Kasumi-1 (cell line): ENCODE measurements around the gene TEKT2.

Experiments
- DNase-seq, 2 experiments: peaks; one replicate each; lab custom pipeline; 2025; lab: John Stamatoyannopoulos, UW

Gene TEKT2

DNA sequence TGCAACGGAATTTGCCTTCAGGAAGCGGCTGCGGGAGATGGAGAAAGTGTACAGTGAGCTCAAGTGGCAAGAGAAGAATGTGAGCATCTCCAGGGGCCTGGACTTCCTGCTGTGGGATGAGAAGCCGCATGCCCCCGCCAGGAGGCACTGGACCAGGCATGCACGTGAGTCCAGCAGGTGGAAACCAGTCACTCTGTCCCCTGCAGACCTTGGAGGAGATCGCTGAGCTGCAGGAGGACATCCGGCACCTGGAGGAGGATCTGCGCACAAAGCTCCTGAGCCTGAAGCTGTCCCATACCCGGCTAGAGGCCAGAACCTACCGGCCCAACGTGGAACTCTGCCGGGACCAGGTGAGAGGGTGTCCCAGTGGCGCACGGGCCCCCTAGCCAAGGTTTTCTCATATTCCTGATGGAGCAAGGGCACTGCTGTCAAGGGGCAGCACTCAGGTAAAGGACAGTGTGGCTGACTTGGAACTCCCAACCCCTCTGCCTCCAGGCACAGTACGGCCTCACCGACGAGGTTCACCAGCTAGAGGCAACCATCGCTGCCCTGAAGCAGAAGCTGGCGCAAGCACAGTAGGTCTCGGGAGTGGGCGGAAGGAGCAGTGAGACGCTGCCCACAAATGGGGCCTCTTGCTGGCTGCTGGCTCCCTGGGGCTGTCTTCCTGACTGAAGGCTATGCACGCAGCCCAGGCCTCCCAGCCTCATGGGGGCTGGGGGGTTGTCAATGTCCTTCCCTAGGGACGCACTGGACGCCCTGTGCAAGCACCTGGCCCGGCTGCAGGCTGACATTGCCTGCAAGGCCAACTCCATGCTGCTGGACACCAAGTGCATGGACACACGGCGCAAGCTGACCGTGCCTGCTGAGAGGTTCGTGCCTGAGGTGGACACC lies 3.6 kb downstream of the TEKT2 start:
- DNase-seq, result no peak

DNA sequence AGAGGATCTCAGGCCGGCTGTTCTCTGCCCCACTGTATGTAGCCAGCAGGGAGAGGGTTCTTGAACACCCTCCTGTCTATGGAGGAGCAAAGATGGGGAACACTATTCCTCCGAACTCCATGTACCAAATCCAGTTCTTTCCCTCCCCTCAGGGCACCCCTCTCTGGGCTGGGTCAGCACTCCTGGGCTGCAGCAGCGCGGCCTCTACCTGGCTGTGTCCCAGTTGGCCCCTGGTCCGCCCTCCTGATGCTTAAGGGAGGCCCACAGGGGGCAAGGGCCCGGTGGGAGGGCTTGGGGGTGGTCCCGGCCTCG lies 4.3 kb downstream of the TEKT2 start:
- no peak for DNase-seq

DNA sequence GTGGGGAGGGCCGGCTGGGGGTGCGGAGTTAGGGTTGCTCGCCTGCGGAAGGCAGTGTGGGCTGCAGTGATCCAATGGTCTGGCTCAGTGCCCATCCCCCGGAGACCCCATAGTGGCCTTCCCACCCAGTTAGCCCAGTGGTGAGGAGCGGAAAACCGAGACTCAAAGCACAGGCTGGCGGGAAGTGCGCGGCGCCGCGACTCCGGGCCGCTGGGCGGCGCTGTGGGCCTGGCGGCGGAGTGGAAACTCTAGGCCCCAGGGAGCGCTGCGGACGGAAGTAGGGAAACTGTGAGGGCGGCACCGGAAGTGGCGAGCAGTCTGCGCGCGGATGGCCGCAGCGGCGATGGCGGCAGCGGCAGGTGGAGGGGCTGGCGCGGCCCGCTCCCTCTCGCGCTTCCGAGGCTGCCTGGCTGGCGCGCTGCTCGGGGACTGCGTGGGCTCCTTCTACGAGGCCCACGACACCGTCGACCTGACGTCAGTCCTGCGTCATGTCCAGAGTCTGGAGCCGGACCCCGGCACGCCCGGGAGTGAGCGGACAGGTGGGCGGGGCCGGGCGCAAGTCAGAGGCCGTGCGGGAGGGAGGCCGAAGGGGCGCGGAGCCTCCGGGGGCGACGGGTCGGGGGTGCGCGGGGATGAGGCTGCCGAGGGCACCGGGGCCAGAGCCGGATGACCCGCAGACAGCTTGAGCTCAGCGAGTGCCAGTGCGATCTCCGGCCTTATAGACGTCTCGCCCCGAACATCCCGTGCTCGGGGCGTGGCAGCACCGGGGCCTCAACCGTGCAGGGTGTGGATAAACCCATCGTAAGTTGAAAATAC lies 4.9 kb downstream of the TEKT2 start, which contains the start of gene ADPRS:
Gene ADPRS (plus strand): TSS at position 316 of the 816 bp plus-strand sequence. CDS start 13 bp downstream, at position 329.
- DNase-seq, result peak; percentile 89 to 94

DNA sequence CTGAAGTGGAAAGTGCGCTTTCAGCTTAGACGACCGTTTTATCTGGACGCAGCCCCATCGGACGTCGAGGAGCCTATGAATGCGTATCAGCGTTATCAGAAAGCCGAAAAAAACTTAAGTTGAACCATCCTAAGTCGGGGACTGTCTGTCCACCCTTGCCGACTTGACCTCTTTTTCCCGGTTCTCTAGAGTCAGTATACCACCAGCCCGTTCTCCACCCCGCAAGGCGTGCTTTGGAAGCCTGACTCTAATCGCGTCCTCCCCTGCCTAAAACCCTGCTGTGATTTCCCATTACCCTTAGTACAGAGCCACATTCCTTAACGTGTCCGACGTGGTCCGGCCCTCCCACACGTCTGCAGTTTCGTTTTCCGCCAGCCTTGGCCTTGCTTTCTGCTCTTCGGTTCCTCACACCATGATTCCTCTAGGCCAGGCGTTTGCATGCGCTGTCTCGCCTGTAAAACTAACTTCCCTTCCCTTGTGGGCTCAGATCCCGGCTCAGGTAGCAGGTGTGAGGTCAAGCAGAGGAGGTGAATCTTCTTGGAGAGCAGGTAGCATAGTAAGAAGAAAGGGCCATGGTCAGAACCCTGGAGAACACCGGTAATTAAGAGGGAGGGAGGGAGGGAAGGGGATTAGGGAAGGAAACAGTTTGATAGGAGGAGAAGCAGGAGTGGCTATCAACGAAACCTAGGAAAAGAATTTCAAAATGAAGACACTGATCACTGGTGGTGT lies 5.7 kb downstream of the TEKT2 start:
- DNase-seq, result peak; percentile 10 to 20

DNA sequence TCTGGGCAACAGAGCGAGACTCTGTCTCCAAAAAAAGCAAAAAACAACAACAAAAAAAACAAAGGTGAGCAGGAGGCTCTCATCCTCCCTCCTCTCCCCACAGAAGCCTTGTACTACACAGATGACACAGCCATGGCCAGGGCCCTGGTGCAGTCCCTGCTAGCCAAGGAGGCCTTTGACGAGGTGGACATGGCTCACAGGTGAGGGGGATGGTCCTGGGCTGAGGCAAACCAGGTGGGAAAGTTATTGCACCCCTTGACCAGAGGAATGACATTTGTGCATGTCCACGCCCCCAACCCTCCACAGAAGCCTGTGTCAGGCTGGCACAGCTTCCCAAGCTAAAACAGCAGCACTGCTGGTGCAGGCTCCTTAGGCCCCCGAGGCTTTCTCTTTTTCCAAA lies 7.2 kb downstream of the TEKT2 start:
- DNase-seq, result no peak

DNA sequence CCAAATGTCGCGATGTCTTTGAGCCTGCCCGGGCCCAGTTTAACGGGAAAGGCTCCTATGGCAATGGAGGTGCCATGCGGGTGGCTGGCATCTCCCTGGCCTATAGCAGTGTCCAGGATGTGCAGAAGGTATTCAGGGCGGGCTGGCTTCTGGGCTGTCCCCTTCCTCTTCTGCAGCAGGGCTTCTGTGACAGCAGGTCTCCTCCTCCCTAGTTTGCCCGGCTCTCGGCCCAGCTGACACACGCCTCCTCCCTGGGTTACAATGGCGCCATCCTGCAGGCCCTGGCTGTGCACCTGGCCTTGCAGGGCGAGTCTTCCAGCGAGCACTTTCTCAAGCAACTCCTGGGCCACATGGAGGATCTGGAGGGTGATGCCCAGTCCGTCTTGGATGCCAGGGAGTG lies 7.8 kb downstream of the TEKT2 start:
- DNase-seq, result no peak

DNA sequence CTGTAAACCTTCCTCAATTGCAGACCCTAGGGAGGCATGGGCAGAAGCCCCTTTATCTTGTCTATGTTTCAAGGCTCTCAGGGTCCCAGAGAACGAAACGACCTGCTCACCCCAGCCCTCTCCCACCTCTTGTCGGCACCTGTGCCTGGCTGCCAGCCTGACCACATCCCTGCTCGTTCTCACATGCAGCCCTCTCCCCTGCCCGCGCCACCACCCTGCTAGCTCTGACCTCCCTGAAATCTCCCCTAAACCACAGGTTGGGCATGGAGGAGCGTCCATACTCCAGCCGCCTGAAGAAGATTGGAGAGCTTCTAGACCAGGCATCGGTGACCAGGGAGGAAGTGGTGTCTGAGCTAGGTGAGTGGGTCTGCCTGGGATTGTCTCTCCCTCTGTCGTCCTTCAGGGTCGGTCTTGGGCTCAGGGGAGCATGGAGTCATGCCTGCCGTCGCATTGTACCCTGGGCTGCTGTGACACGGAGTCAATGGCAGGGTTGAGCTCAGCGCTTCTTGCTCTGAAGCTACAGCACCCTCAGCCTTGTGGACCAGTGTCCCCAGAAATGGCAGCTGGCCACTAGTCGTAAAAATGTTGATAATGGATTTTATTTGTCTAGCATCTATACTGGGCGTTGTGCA lies 8.4 kb downstream of the TEKT2 start:
- peak in 1 of 2 experiments; percentile 17 for DNase-seq

DNA sequence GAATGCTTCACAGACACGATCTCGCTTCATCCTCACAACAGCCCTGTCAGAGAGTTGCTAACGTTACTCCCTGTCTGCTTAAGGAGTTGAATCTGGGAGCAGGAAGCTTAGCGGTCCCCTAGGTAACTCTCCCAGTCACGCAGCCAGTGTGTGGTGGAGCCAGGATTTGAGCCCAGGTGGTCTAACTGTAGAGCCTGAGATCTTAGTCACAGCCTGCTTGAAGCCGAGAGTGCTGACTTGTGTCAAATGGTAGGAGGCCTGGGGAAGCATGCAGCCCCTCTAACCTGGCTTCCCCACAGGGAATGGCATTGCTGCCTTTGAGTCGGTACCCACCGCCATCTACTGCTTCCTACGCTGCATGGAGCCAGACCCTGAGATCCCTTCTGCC lies 8.9 kb downstream of the TEKT2 start:
- no peak for DNase-seq

DNA sequence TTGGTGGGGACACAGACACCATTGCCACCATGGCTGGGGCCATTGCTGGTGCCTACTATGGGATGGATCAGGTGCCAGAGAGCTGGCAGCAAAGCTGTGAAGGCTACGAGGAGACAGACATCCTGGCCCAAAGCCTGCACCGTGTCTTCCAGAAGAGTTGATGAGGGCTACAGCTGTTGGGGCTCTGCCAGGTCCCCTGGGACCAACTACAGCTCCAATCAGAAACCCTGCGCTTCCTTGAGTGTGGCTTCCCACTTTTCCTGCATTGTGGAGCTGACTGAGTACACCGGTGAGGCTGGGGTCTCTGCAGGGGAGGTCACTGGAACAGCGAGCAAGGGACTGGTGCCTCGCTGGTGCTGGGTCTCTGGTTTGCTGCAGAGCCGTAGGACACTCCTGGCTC lies 9.3 kb downstream of the TEKT2 start:
- no peak for DNase-seq

DNA sequence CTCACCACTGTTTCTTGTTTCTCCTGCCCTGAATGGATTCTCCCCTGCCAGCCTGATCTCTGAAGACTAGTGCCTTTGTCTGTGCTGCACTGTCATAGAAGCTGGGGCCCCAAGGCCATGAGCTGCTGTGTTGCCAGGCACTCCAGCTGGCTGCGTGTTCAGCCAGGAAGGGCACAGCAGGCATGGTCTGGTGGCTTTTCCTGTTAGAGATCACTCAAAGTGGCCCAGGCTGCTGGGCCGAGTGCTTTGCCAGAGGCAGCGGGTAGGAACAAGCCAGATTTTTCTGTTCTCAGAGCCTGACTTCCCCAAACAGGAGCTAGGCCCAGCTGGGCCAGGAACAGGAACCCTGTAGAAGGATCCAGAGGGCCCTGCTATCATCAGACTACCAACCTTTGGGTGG lies 10.0 kb downstream of the TEKT2 start:
- no peak for DNase-seq

DNA sequence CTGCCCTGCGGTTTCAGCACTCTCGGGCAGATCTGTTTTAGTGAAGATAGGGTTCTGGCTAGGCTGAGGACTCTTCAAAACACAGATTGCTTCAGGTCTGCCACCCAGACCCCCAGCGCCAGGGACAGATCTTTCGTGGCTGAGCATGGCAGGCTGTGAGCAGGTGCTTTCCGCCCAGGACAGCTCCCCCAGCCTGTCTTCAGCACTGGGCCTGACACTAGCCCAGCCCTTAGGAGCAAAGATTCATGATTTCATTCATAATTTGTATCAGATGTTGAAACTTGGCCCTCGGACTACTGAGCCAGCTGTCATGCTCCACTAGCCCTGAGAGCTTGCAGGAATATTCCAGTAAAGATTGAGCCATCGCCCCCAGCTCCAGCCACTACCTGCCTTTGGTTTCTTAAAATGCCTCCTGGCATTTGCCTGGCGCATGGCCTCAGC lies 10.7 kb downstream of the TEKT2 start:
- no peak for DNase-seq

DNA sequence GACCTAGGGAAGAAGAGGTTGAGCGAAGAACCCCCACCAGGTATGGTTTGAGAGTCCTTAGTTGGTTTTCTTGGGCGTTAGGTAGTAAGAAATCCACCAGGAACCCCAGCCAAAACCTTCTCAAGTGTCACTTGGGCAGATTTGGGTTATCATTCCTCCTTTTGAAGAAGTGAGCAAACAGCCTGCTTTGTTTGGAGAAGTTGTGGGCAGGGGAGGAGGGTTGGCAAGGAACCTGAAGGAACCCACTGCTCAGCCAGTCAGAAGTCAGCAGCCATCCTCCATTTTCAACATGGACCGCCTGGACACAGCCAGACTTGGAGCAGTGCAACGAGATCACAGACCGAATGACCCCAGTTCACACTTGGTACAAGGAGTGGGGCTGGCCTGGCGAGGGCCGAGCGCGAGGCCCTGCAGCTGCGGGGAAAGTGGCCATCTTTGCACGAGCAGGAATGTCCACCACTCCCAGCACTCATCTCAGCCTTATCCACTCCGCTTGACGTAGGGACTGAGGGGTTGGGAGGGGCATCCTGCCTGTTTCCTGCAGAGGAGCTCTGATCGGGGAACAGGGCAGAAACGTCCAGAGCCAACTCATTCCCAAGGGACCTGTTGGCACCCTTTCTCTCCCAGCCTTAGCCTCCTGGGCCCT lies 12.0 kb downstream of the TEKT2 start:
- DNase-seq, result peak; percentile 26 to 57

DNA sequence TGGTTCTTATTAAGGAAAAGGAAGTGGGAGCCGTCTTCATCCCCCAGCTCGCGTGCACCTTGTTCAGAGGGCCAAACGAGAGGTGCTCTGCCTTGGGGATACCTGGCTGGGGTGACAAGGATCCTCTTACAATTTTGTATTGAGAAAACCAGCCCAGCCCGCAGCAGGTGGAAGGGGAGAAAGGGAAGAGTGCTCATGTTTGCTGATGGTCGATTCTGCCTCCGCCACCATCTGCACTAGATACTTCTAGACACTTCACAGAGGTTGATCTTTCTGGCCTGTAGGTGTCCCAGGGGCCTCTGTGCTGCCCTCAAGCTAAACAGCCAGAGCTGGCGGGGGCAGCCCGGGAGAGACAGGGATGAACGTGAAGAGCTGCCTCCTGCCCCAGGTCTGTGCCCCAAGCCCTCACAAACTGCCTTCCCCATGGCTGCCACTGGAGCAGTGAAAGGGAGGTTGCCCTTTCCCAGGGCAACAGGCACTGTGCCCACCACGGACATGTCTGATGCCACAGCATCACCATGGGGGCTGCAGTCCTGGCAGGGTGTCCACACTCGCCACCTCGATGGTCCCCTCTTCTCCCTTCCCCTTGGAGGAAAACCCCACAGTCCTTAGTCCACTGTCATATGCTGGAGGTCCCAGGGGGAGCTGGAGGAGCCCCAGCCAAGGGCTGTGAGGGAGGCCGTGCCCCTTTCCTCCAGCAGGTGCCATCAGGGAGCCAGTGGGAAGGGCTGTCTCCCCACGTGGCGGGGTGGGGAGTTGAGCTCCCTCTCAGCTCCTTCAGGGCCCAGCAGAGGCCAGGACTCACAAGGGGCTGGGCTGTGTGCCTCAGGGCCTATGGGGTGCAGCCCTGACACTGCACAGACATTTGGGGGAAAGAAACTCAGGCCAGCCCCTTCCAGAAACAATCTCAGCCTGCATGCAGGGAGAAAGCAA lies 12.9 kb downstream of the TEKT2 start:
- peak; percentile 9 to 38 for DNase-seq

DNA sequence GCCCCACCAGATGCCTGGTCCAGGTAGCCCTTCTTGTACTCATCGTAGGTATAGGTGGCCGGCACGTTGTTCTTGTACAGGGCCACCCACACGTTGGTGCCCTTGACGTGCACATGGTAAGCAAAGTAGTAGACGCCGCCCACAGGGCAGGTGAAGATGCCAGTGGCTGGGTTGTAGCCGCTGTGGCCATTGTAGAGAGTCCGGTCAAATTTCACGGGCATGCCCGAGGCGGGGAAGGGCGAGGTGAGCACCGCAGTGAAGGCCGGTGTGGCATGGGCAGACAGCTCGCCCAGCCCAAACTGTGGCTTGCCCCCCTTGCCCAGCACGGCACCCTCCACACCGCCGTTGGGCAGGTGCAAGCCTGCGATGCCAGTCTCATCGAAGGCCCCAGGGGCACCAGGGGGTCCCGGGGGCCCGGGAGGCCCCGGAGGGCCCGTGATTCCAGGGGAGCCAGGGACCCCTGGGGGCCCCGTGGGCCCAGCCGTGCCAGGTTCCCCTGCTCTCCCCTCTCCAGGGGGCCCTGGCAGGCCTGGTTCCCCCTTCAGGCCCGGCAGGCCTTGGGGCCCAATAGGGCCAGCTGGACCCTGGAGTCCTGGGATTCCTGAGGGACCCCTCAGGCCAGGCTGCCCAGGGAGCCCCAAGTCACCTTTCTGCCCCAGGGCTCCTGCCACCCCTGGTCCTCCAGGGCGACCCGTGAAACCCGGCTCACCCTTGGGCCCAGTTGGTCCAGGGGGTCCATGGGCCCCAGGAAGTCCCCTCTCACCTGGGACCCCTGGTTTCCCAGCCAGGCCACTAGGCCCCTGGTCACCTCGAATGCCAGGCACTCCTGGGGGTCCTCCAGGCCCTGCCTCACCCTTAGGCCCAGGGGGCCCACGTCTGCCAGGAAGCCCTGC lies 14.0 kb downstream of the TEKT2 start:
- no peak for DNase-seq

DNA sequence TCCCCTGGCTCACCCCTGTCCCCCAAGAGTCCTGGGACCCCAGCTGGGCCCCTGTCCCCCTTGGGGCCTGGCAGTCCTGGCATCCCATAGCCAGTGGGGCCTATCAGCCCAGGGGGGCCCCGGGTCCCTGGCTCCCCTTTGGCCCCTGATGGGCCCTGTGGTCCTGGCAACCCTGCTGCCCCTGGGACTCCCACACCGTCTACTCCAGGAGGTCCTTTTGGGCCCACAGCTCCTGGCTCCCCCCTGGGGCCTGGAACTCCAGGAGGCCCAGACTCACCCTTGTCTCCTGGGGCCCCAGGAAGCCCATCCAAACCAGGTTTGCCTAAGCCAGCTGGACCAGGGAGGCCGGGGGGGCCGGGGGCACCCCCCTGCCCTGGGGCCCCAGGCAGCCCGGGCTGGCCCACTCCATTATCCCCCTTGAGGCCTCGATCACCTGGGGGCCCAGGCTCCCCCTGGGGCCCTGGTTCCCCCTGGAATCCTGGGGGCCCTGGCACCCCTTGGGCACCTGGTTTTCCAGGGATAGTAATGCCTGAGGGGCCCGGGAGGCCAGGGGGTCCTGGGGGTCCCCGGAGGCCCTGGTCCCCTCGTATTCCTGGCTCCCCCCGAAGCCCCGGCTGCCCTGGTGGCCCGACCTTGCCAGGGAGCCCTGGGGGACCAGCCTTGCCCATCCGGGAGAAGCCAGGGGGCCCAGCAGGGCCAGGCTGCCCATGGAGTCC lies 14.9 kb downstream of the TEKT2 start:
- no peak for DNase-seq

DNA sequence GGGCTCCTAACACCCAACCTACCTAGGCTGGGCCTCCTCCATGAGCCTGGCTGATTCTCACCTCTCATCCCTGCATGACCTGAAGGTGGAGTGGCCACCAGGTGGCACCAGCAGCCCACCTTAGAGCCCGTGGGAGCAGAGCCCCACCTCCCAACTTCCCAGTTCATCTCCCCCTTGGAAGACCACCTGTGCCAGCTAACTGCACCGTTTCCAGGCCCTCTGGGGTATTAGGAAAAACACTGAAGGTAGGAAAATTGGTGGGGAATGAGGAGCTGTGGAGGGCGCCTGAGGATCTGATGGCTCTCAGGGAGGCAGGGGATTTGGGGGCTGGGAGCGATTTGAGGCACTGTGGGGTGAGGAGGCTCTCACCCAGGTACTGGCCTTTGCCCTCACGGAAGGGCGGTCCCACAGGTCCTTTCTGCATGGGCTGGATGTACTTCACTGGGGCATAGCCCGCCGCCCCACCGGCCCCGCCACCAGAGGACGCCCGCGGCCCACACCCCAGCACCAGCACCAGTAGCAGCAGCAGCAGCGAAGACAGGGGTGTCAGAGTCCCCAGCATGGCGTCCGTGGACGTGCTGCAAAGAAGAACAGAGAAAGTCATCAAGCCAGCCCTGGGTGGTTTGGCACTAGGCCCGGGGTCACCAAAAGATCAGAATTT lies 15.9 kb downstream of the TEKT2 start:
- peak; percentile 52 to 55 for DNase-seq

DNA sequence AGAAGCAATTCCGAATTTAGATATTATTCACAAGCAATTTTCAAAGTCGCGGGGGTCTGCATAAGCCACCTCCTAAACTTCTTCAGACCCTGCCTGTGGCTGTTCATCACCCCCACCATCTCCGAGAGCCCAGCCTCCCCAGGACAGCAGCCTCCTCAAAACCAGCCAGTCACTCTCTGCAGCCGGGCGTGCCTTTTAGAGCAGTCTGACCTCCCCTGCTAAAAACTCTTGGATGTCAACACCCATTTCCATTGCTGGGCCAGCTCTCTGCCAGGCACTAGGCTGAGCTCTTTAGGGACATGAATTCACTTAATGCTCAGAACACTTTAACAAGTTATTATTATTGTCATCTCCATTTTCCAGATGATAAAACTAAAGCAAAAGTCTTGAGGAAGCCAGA lies 16.5 kb downstream of the TEKT2 start:
- DNase-seq, result no peak

DNA sequence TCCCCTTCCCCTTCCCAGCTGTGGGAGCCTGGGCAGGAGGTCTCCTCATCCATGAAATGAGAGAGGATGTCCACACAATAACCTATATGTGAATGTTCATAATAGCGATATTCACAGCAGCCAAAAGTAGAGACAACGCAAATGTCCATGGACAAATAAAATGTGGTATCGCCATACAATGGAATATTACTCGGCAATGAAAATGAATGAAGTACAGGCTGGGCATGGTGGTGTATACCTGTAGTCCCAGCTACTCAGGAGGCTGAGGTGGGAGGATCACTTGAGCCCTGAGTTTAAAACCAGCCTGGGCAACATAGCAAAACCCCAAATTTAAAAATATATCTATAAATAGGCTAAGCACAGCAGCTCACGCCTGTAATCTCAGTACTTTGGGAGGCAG lies 17.7 kb downstream of the TEKT2 start:
- DNase-seq, result no peak
